Measurements from ENCODE around the gene BLTP2.
"Not testable (repeated sequence)": the region's sequence is repeated elsewhere in the genome, so short reads cannot be mapped to it uniquely, and the experiment has no call there.

The BLTP2 gene

DNA sequence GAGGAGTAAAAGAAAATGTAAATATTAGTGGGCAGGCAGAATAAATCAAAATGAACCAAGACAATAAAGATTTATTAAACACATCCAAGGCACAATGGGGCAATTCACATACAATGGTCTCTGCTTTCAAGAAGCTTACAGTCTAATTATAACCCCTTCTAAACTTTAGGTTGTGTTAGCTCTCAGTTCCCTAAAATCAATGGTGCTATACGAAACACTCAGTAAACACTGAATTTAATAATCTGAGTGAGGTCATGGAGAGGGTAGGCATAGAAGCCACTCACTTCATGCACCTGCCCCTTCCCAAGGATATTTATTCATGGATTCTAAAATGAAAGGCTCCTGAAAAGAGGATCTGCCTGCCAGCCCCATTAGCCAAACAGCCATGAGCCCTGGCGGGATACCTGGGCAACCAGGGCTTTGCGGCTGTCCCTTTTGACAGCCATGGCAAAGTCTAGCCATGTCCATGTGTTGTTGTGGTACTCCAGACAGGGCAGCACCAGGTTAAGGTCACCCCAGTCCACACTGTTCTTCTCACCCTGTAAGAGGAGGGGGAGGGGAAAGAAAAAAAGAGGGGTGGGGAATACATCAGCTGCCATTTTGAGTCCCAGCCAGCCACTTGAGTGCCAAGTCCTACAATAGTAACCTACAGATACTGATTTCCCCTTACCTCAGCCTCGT is 29.6 kb downstream of the BLTP2 start:
- TF ChIP-seq, protein P1, sequence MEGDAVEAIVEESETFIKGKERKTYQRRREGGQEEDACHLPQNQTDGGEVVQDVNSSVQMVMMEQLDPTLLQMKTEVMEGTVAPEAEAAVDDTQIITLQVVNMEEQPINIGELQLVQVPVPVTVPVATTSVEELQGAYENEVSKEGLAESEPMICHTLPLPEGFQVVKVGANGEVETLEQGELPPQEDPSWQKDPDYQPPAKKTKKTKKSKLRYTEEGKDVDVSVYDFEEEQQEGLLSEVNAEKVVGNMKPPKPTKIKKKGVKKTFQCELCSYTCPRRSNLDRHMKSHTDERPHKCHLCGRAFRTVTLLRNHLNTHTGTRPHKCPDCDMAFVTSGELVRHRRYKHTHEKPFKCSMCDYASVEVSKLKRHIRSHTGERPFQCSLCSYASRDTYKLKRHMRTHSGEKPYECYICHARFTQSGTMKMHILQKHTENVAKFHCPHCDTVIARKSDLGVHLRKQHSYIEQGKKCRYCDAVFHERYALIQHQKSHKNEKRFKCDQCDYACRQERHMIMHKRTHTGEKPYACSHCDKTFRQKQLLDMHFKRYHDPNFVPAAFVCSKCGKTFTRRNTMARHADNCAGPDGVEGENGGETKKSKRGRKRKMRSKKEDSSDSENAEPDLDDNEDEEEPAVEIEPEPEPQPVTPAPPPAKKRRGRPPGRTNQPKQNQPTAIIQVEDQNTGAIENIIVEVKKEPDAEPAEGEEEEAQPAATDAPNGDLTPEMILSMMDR (IDR thresholded peaks at IDR 0.05; ENCODE audit: control insufficient read depth, extremely low read depth, insufficient read depth): no peak
- no peak for DNase-seq (ENCODE audit: low read depth)
- no peak overlapping the region for H3K4me3 ChIP-seq (ENCODE audit: low read depth, low read length)

DNA sequence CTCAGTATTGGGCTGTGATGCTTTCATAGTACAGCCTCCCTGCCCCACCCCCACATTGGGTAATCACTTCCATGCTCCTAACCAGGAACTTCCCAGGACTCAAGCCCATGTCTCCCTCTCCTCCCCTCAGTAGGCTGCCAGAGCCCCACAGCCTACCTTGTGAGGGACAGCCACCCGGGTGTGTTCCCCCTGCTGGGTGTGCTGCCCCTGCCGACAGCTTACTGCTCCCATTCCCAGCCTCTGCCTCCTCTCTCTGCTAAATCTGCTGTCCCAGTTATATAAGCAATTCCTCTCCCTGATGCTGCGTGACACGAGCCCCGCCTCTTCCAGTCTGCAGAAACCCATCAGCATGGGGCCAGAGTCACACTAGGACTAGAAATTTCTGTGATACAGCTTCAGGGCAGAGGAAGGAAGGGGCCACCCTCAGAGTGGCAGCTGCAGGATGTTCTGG is 31.0 kb downstream of the BLTP2 start, which contains the start of gene RSKR:
TSS of gene RSKR (minus strand) at position 255 of the 451 bp plus-strand sequence. CDS start at position 231, 24 bp downstream.
- DNase-seq (ENCODE audit: low read depth): no peak
- no peak within 1 kb of the TSS for H3K4me3 ChIP-seq (ENCODE audit: low read depth, low read length)
- TF ChIP-seq, protein P1 (IDR thresholded peaks at IDR 0.05; ENCODE audit: control insufficient read depth, extremely low read depth, insufficient read depth): no peak

DNA sequence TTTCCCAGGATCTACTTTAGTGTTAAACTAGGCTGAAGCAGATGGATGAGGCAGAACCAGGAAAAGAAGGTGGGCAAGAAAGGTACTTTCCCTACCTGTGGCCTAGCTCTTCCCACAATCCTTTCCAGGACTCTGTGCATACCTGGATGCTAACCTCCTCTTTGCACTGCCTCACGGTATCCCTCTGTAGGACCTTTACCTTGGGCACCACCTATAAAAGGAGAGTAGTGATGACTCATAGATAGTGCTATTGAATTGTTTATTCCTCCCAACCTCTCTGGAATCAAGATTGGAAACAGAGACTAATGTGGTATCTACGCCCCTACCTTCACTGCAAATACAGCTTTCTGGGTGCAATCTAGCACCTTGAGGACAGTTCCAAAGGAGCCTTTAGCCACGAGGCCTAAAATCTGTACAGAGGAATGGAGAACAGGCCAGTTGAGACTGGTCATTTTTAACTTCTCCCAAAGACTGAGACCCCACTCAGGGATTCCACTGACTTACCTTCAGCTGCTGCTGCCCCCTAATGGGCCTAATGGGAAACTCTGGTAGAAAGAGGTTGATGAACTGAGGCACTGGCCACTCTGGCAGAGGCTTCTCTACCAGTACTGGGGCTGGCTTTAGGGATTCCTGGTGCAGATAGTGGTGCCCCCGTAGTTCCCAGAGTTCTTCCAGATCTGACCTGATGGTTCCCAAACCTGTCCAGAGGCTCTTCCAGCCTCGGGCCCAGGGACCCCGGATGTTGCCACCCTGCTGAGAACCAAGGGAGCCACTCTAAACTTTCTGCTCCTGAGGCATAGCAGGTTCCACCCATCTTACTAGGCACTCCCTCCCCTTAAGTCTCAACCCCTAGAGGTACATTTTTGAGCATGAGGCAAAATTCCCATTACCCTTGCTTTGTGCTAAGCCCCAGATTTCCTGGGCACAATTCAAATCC is 31.8 kb downstream of the BLTP2 start:
- no peak for DNase-seq (ENCODE audit: low read depth)
- no peak overlapping the region for H3K4me3 ChIP-seq (ENCODE audit: low read depth, low read length)
- TF ChIP-seq, protein P1 (IDR thresholded peaks at IDR 0.05; ENCODE audit: control insufficient read depth, extremely low read depth, insufficient read depth): peak; percentile 58

DNA sequence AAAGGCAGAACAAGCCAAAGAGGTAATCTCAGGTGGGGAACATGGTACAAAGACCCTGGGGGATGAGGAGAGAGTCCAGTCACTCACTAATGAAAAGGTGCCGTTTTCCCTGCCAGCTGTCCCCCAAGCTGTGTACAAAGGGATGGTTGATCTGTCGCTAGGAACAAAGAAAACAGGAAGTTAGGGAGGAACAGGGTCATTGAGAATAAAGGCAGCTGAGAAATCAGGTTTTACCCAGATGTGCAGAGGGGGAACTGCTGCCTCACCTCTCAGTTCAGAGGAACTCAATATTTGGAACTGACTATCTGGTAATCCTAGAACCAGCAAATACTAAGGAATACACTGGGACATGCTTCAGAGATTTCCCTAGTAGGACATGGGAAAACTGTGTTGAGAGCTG is 32.4 kb downstream of the BLTP2 start:
- DNase-seq (ENCODE audit: low read depth): no peak
- TF ChIP-seq, protein P1 (IDR thresholded peaks at IDR 0.05; ENCODE audit: control insufficient read depth, extremely low read depth, insufficient read depth): no peak

DNA sequence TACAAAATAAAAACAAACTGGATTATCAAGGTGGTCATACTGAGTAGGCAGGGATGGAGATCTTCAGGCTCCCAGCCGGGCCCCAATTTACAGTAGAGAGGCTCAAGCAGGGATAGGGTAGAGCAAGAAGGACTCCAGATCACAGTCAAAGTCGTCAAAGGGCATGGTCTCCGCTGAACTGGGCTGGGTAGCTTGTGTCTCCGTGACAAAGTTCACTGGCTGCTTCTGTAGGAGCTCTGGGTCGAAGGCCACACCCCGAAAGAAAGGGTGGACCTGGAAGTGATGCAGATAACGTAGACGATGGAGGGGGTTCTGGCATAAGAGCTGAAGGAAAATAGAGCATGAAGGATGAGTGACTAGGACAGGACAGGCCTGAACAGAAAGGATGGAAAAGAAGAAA is 34.6 kb downstream of the BLTP2 start:
- no peak for DNase-seq (ENCODE audit: low read depth)
- TF ChIP-seq, protein P1 (IDR thresholded peaks at IDR 0.05; ENCODE audit: control insufficient read depth, extremely low read depth, insufficient read depth): no peak
- H3K4me3 ChIP-seq (ENCODE audit: low read depth, low read length): no peak overlapping the region

More for the DNA sequence above, 32.4 kb downstream of the BLTP2 start:
- no peak overlapping the region for H3K4me3 ChIP-seq (ENCODE audit: low read depth, low read length)

DNA sequence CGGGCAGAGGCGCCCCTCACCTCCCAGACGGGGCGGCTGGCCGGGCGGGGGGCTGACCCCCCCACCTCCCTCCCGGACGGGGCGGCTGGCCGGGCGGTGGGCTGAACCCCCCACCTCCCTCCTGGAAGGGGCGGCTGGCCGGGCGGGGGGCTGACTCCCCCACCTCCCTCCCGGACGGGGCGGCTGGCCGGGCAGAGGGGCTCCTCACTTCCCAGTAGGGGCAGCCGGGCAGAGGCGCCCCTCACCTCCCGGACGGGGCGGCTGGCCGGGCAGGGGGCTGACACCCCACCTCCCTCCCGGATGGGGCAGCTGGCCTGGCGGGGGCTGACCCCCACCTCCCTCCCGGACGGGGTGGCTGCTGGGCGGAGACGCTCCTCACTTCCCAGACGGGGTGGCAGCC is 40.9 kb downstream of the BLTP2 start:
- DNase-seq (ENCODE audit: low read depth): not testable (repeated sequence)

More for the DNA sequence above, 40.9 kb downstream of the BLTP2 start:
- not testable (repeated sequence) for H3K4me3 ChIP-seq (ENCODE audit: low read depth, low read length)
